Osteocyte (in vitro differentiated cells): Measurements from ENCODE around the gene PRODH2. TPM values are rescaled to one million over a fixed set of nuclear protein-coding genes. Genes with fewer than 3 reads are reported as not detected.
A peak's percentile ranks its signal among the peaks of the same experiment; 100 is the strongest.

Source experiments
- DNase-seq: peaks from one replicate; pipeline ENCODE4 v3.0.0; 2021; ENCODE audit warnings: mixed read lengths; ENCODE audit not compliant: unreplicated experiment; ENCODE audit errors: extremely low spot score
- H3K27ac Mint-ChIP-seq: one replicate; pipeline ENCODE4 v1.8.0; 2021; ENCODE audit warnings: mild to moderate bottlenecking, mixed read lengths; ENCODE audit not compliant: unreplicated experiment
- H3K27me3 Mint-ChIP-seq: one replicate; pipeline ENCODE4 v1.8.0; 2021; ENCODE audit warnings: mixed read lengths; ENCODE audit not compliant: unreplicated experiment
- H3K36me3 Mint-ChIP-seq: one replicate; pipeline ENCODE4 v1.8.0; 2021; ENCODE audit warnings: mixed read lengths; ENCODE audit not compliant: unreplicated experiment
- H3K4me1 Mint-ChIP-seq: one replicate; pipeline ENCODE4 v1.8.0; 2021; ENCODE audit warnings: mixed read lengths; ENCODE audit not compliant: unreplicated experiment
- H3K4me3 Mint-ChIP-seq: one replicate; pipeline ENCODE4 v1.8.0; 2021; ENCODE audit warnings: mild to moderate bottlenecking, moderate library complexity, mixed read lengths; ENCODE audit not compliant: unreplicated experiment
- H3K9me3 Mint-ChIP-seq: one replicate; pipeline ENCODE4 v1.8.0; 2021; ENCODE audit warnings: mixed read lengths; ENCODE audit not compliant: unreplicated experiment
- total RNA-seq: library from RNA; stranded (reverse); gene quantifications from 2 replicates; pipeline ENCODE4 v1.2.1, GENCODE V29; 2021
- TF ChIP-seq, protein P1 (sequence below): fragments of 200-600 bp; sonication (generic); IDR thresholded peaks from 2 replicates; pipeline ENCODE4 v1.5.0; 2021; ENCODE audit warnings: antibody characterized with exemption, mild to moderate bottlenecking, moderate library complexity

The PRODH2 gene
- total RNA-seq, 1 donor from 2014 or later = not detected

DNA sequence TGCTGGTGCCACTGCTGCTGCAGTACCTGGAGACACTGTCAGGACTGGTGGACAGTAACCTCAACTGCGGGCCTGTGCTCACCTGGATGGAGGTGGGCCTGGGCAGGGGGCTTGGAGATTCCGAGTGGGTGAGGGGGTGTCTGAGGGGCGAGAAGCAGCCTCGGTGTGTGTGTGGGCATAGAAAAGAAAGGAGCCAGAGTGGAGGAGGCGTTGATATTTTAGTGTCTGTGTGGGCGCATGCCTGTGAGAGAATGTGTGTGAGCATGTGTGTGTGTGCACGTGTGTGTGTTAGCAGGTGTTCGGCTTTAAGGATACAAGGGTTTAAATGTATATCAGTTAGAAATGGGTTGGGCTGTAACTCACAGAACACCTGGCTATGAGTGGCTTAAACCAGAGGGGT lies 33.6 kb downstream of the PRODH2 start:
- no peaks in the 10 kb centered on the region for H3K27me3 Mint-ChIP-seq
- H3K36me3 Mint-ChIP-seq = peaks cover 12% of the 10 kb centered on the region
- TF ChIP-seq, protein P1, sequence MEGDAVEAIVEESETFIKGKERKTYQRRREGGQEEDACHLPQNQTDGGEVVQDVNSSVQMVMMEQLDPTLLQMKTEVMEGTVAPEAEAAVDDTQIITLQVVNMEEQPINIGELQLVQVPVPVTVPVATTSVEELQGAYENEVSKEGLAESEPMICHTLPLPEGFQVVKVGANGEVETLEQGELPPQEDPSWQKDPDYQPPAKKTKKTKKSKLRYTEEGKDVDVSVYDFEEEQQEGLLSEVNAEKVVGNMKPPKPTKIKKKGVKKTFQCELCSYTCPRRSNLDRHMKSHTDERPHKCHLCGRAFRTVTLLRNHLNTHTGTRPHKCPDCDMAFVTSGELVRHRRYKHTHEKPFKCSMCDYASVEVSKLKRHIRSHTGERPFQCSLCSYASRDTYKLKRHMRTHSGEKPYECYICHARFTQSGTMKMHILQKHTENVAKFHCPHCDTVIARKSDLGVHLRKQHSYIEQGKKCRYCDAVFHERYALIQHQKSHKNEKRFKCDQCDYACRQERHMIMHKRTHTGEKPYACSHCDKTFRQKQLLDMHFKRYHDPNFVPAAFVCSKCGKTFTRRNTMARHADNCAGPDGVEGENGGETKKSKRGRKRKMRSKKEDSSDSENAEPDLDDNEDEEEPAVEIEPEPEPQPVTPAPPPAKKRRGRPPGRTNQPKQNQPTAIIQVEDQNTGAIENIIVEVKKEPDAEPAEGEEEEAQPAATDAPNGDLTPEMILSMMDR = no peak
- no peak overlapping the region for H3K27ac Mint-ChIP-seq
- H3K4me3 Mint-ChIP-seq = no peak overlapping the region
- H3K4me1 Mint-ChIP-seq = peaks cover 24% of the 10 kb centered on the region
- DNase-seq = no peak
- H3K9me3 Mint-ChIP-seq = no peaks in the 10 kb centered on the region

DNA sequence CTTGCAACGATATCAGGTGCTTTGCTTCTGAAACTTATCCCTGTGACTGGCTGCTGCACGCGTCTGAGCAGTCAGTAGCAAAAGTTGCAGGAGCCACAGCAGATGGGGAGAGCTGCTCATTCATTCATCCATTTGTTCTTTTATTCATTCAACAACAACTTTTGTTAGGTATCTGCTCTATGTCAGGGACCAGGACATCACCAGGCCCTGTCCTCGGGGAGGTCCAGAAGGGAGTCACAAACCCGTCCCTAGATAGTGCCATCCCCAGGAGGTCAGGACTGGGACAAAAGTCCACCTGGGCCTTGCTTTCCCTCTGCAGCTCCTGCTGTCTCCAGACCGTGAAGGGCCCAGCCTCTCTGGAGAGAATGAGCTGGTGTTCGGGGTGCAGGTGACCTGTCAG lies 34.7 kb downstream of the PRODH2 start:
- Mint-ChIP-seq H3K27ac (no peak overlapping the region), H3K27me3 (no peaks in the 10 kb centered on the region), H3K9me3 (no peaks in the 10 kb centered on the region), H3K4me1 (peaks cover 24% of the 10 kb centered on the region), H3K4me3 (no peak overlapping the region), H3K36me3 (peaks cover 7% of the 10 kb centered on the region)
- no peak for DNase-seq
- TF ChIP-seq, protein P1 = no peak

DNA sequence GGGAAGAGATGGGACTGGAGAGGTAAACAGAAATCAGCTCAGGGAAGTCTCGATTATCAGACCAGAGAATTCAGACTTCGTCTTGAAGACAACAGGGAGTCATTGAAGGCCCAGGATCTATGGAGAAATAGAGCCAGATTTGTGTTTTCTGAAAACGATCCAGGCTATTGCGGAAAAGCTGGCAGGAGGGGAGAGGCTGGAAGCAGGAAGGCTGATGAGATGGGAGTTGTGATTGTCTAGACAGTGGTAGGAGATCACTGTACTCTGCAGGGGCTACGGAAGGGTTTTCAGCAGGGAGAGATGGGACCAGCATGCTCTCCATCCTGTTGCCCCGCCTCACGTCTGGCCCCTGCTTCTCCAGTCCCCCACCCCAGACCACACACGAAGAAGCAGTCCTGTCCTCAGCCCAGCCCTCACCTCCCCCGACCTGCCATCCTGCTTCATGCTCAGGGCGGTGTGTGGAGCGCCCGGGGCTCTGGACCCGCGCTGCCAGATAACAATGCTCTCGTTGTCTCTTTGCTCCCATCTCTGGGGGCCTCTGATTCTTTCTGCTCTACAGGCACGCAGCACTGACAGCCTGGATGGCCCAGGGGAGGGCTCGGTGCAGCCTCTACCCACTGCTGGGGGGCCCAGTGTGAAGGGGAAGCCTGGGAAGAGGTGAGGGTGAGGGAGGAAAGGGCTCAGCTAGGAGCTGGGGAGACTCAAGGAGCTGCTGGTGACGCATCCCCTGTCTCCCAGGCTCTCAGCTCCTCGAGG lies 35.4 kb downstream of the PRODH2 start:
- Mint-ChIP-seq H3K27ac (peak overlapping the region; percentile 17), H3K36me3 (peaks cover 7% of the 10 kb centered on the region), H3K9me3 (no peaks in the 10 kb centered on the region), H3K4me1 (peaks cover 24% of the 10 kb centered on the region), H3K27me3 (no peaks in the 10 kb centered on the region), H3K4me3 (peak overlapping the region; percentile 24)
- no peak for DNase-seq
- TF ChIP-seq, protein P1 = no peak

DNA sequence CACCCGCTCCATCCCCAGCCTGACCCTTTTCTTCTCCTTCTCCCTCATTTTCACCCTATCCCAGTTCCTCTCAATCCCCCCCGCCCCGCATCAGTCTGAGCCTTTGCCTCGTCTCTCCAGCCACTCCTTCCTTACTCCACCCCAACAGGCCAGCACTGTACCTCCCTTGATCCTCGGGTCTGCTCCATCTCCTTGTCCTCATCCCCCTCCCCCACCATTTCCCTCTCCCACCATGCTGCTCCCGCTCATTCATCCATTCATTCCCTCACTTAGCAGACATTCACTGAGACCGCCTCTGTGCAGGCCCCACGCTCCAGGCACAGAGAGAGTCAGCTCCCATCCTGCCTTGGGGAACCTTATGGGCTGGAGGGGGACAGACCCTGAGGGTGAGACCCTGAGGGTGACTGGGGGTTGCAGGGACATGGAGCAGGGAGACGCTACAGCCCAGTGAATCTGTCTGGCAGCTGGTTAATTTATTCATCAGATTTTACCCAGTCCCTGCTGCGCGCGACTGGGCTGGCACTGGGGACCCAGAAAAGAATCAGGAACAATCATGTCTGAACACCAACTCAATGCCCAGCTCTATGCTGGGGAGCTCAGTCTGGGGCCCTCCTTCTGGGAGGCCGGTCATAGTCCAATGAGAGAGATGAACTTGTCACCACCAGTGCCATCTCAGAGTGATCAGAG lies 36.4 kb downstream of the PRODH2 start:
- Mint-ChIP-seq H3K4me3 (peak overlapping the region; percentile 72), H3K36me3 (peaks cover 3% of the 10 kb centered on the region), H3K27me3 (no peaks in the 10 kb centered on the region), H3K4me1 (peaks cover 24% of the 10 kb centered on the region), H3K27ac (no peak overlapping the region), H3K9me3 (no peaks in the 10 kb centered on the region)
- no peak for DNase-seq
- TF ChIP-seq, protein P1 = no peak
